Measurements from ENCODE around the gene SIDT1. TPM values are rescaled to one million over a fixed set of nuclear protein-coding genes. Genes with fewer than 3 reads are reported as not detected.

Gene SIDT1
- total RNA-seq, 1 experiment from 2014 or later = not detected

DNA sequence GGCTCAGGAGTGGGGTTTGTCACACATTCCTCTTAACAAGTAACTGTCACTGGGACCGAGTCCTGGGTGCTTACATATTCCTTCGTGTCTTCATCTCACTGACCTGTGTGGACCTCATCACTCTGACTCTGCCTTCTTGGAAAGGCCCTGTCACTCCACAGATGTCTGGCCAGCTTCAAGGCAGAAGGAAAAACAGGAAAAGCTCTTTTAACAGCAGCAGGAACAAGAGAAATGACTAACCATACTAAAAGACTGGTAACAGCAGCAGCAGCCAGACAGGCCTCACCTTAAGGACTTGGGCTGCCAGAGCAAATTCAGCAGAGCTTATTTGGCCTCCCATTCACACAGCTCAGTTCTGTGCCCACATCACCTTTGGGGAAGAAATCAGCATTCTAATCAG is 96.0 kb downstream of the SIDT1 start:
- no TSS peak for BruUV-seq (replicated peaks)
- H3K27me3 ChIP-seq (ENCODE audit: control insufficient read depth, insufficient read depth, low read length) = peaks cover 2% of the 10 kb centered on the region; the same call in 1 of the 2 replicates
- POLR2A ChIA-PET = no interaction called here
- no peak overlapping the region for H3K27ac ChIP-seq (ENCODE audit: low read length)
- H3K36me3 ChIP-seq (ENCODE audit: control insufficient read depth, insufficient read depth, low read length) = no peaks in the 10 kb centered on the region
- H3K9me3 ChIP-seq (ENCODE audit: control insufficient read depth, insufficient read depth, low read depth, low read length) = no peaks in the 10 kb centered on the region
- in situ Hi-C loops (cut with HindIII; ENCODE audit: low pct_unique_long_range_greater_than_20kb, low sequenced_read_pairs) (no loop called here), intact Hi-C loops (cut with micrococcal nuclease; ENCODE audit: unreplicated experiment) (loop anchor here (5.0 to 10.0 kb wide), 2 partner anchors 341 to 494 kb away; no protein-coding TSS in a partner anchor)
- no peaks in the 10 kb centered on the region for H3K4me1 ChIP-seq (ENCODE audit: control insufficient read depth, insufficient read depth, low read length)
- no peak overlapping the region for H3K4me3 ChIP-seq (ENCODE audit: low read depth in 2 of 2, low read length in 2 of 2)
- ATAC-seq (no peak), DNase-seq (ENCODE audit: low read depth, low spot score) (no peak)
- TF ChIP-seq REST (IDR thresholded peaks at IDR 0.05; ENCODE audit: insufficient read depth in 1 of 2, low read depth in 2 of 2, low read length in 1 of 2) (no peak), SIN3A (IDR thresholded peaks at IDR 0.05; ENCODE audit: borderline replicate concordance, insufficient read depth, low read depth, low read length) (no peak), TCF7L2 (IDR thresholded peaks at IDR 0.05; ENCODE audit: low read depth, low read length) (no peak), POLR2AphosphoS5 (IDR thresholded peaks at IDR 0.05; ENCODE audit: low read depth, low read length) (no peak)
- TF ChIP-seq, protein P1, sequence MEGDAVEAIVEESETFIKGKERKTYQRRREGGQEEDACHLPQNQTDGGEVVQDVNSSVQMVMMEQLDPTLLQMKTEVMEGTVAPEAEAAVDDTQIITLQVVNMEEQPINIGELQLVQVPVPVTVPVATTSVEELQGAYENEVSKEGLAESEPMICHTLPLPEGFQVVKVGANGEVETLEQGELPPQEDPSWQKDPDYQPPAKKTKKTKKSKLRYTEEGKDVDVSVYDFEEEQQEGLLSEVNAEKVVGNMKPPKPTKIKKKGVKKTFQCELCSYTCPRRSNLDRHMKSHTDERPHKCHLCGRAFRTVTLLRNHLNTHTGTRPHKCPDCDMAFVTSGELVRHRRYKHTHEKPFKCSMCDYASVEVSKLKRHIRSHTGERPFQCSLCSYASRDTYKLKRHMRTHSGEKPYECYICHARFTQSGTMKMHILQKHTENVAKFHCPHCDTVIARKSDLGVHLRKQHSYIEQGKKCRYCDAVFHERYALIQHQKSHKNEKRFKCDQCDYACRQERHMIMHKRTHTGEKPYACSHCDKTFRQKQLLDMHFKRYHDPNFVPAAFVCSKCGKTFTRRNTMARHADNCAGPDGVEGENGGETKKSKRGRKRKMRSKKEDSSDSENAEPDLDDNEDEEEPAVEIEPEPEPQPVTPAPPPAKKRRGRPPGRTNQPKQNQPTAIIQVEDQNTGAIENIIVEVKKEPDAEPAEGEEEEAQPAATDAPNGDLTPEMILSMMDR (IDR thresholded peaks at IDR 0.05) = no peak
- CTCF ChIA-PET = interaction anchor here (0.7 kb wide), 1 partner anchor 138 kb away, joined by 3 read pairs; no protein-coding TSS in a partner anchor

DNA sequence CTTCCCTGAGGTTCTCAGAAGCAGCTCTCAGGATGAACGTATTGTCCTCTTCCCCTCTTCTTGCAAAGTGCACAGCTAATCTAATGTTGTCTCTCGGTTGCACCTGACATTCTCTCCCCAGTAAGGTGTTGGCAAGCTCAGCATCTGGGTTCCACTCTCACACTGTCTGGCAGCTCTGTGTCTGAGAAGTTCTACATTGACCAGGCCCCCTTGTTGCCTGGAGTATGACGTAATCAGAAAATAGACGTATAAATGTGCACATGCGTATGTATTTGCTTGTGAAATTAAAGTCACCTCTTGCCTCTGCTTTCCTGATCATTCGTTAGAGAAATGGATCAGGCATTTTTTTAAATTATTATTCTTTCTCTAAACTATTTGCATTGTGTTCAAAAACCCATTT is 96.4 kb downstream of the SIDT1 start:
- Histone ChIP-seq H3K4me1 (ENCODE audit: control insufficient read depth, insufficient read depth, low read length) (no peaks in the 10 kb centered on the region), H3K36me3 (ENCODE audit: control insufficient read depth, insufficient read depth, low read length) (no peaks in the 10 kb centered on the region), H3K9me3 (ENCODE audit: control insufficient read depth, insufficient read depth, low read depth, low read length) (no peaks in the 10 kb centered on the region), H3K4me3 (ENCODE audit: low read depth in 2 of 2, low read length in 2 of 2) (no peak overlapping the region), H3K27me3 (ENCODE audit: control insufficient read depth, insufficient read depth, low read length) (peaks cover 2% of the 10 kb centered on the region; the same call in 1 of the 2 replicates), H3K27ac (ENCODE audit: low read length) (no peak overlapping the region)
- intact Hi-C loops (cut with micrococcal nuclease; ENCODE audit: unreplicated experiment) = loop anchor here (5.0 to 10.0 kb wide), 2 partner anchors 341 to 494 kb away; no protein-coding TSS in a partner anchor
- POLR2A ChIA-PET = no interaction called here
- no peak for TF ChIP-seq SIN3A (IDR thresholded peaks at IDR 0.05; ENCODE audit: borderline replicate concordance, insufficient read depth, low read depth, low read length)
- no peak for TF ChIP-seq POLR2AphosphoS5 (IDR thresholded peaks at IDR 0.05; ENCODE audit: low read depth, low read length)
- no peak for TF ChIP-seq TCF7L2 (IDR thresholded peaks at IDR 0.05; ENCODE audit: low read depth, low read length)
- TF ChIP-seq, protein P1 (IDR thresholded peaks at IDR 0.05) = no peak
- no peak for TF ChIP-seq REST (IDR thresholded peaks at IDR 0.05; ENCODE audit: insufficient read depth in 1 of 2, low read depth in 2 of 2, low read length in 1 of 2)
- BruUV-seq (replicated peaks) = no TSS peak
- ATAC-seq (no peak), DNase-seq (ENCODE audit: low read depth, low spot score) (no peak)
- CTCF ChIA-PET = no interaction called here
- in situ Hi-C loops (cut with HindIII; ENCODE audit: low pct_unique_long_range_greater_than_20kb, low sequenced_read_pairs) = no loop called here
